ENCODE data around the gene THAP8. TPM values are rescaled to one million over a fixed set of nuclear protein-coding genes. Genes with fewer than 3 reads are reported as not detected.
A peak's percentile ranks its signal among the peaks of the same experiment; 100 is the strongest.

Gene THAP8
- total and polyA plus RNA-seq, 2 of the 4 experiments (the other 2 are of a cell fraction) = 1.8 to 5.9 TPM

- in situ Hi-C loops (cut with MboI; ENCODE audit: low sequenced_read_pairs) (no loop called here), dilution Hi-C loops (cut with HindIII; ENCODE audit: low sequenced_read_pairs, unreplicated experiment) (no loop called here)
- CTCF ChIA-PET = no interaction called here
These were observed 40.6 kb downstream of the THAP8 start for GRCh38 chr19:36013280-36014011.

More at GRCh38 chr19:36013280-36014011, 40.6 kb downstream of the THAP8 start:
- peak overlapping the region; percentile 53 for H3K4ac ChIP-seq (ENCODE audit: low read depth, low read length)
- no peak for ATAC-seq (ENCODE audit: low read depth)
- no peaks in the 10 kb centered on the region for H3K27me3 ChIP-seq (ENCODE audit: control insufficient read depth, insufficient read depth, low read length)
- no TSS peak for BruUV-seq (replicated peaks)
- TF ChIP-seq RAD21 (IDR thresholded peaks at IDR 0.05; ENCODE audit: low read length) = no peak
- no peak for TF ChIP-seq CEBPB (IDR thresholded peaks at IDR 0.05; ENCODE audit: low read depth, low read length)
- TF ChIP-seq MXI1 (IDR thresholded peaks at IDR 0.05; ENCODE audit: borderline replicate concordance, low read depth, low read length) = no peak
- no peak for TF ChIP-seq SMC3 (IDR thresholded peaks at IDR 0.05; ENCODE audit: low read depth, low read length)
- no peak for TF ChIP-seq POLR2A (IDR thresholded peaks at IDR 0.05; ENCODE audit: low read depth, low read length)
- TF ChIP-seq BHLHE40 (IDR thresholded peaks at IDR 0.05; ENCODE audit: low read depth, low read length) = no peak
- no peak for TF ChIP-seq MAZ (IDR thresholded peaks at IDR 0.05; ENCODE audit: borderline replicate concordance, low read depth, low read length)
- TF ChIP-seq USF2 (IDR thresholded peaks at IDR 0.05; ENCODE audit: low read depth, low read length) = no peak
- TF ChIP-seq RCOR1 (IDR thresholded peaks at IDR 0.05; ENCODE audit: insufficient replicate concordance, low read length) = no peak
- no peak for TF ChIP-seq RFX5 (IDR thresholded peaks at IDR 0.05; ENCODE audit: low read depth, low read length)
- intact Hi-C loops (cut with micrococcal nuclease) = loop anchor here (1.0 kb wide), 1 partner anchor 41 kb away; the partner anchor contains the start of genes THAP8 and WDR62
- H2BK15ac ChIP-seq (ENCODE audit: low read depth, low read length) = no peak overlapping the region
- H4K20me1 ChIP-seq (ENCODE audit: insufficient read depth, low read length) = no peaks in the 10 kb centered on the region
- peak overlapping the region; percentile 30 for H3K14ac ChIP-seq (replicated peaks; ENCODE audit: low read depth, low read length)
- H3K9me1 ChIP-seq (ENCODE audit: insufficient read depth, low read length) = peaks cover 6% of the 10 kb centered on the region
- no peaks in the 10 kb centered on the region for H3K9me3 ChIP-seq (ENCODE audit: control insufficient read depth, insufficient read depth, low read length)
- H3K9ac ChIP-seq (ENCODE audit: low read depth, low read length) = peak overlapping the region; percentile 84
- WGBS, 2 experiments (ENCODE audit: extremely low coverage in 2 of 2, insufficient read length in 1 of 2) = 20% methylated on average over 12 of the region's 15 CpGs; no CpG with 5 or more reads in 1 of the 2 experiments
- no peak for DNase-seq
- peak overlapping the region; percentile 98 for H3K4me2 ChIP-seq (ENCODE audit: low read depth, low read length)
- H3K56ac ChIP-seq (ENCODE audit: extremely low read depth, insufficient read depth, low read length) = peak overlapping the region; percentile 92; the same call in 1 of the 2 replicates
- 0 out of 2 replicates have a peak overlapping the region, but pooled peaks have one; percentile 13 for H4K91ac ChIP-seq (ENCODE audit: insufficient read depth, low read depth, low read length)
- peak overlapping the region; percentile 39; the same call in 1 of the 2 replicates for H3K23ac ChIP-seq (ENCODE audit: low read depth, low read length)
- H3K79me1 ChIP-seq (ENCODE audit: low read depth in 1 of 2, low read length in 2 of 2) = peaks cover 7 to 14% of the 10 kb centered on the region in 2 experiments; a peak in 3 of 4 replicates
- H2AK5ac ChIP-seq (ENCODE audit: low read depth, low read length) = peak overlapping the region; percentile 56
- no peak overlapping the region for H3K18ac ChIP-seq (ENCODE audit: low read depth, low read length)
- peaks cover 19% of the 10 kb centered on the region for H3K36me3 ChIP-seq (ENCODE audit: control insufficient read depth, insufficient read depth, low read length)
- peak overlapping the region; percentile 97 for H2AFZ ChIP-seq (replicated peaks; ENCODE audit: low read length, poor library complexity)
- H4K8ac ChIP-seq (ENCODE audit: low read depth in 2 of 2, low read length in 2 of 2) = peak overlapping the region; percentile 21 to 96; a peak in 3 of 4 replicates
- peak overlapping the region; percentile 84 for H2AK9ac ChIP-seq (replicated peaks; ENCODE audit: low read depth, low read length, poor library complexity)
- peaks cover 7% of the 10 kb centered on the region; the same call in 1 of the 2 replicates for H3K4me1 ChIP-seq (ENCODE audit: control insufficient read depth, insufficient read depth, low read length)
- no peak overlapping the region for H2BK20ac ChIP-seq (ENCODE audit: low read depth, low read length)
- peak overlapping the region; percentile 65; the same call in 1 of the 2 replicates for H4K5ac ChIP-seq (ENCODE audit: low read depth, low read length)
- POLR2A ChIA-PET (ENCODE audit: unreplicated experiment) = no interaction called here
- H3K4me3 ChIP-seq (ENCODE audit: insufficient read depth, low read depth, low read length) = peak overlapping the region; percentile 88
- H3K27ac ChIP-seq (ENCODE audit: insufficient read depth, low read length) = peak overlapping the region; percentile 73
- H2BK5ac ChIP-seq (ENCODE audit: low read depth, low read length, poor library complexity, severe bottlenecking) = peak overlapping the region; percentile 47
- H2BK120ac ChIP-seq (ENCODE audit: low read depth, low read length) = no peak overlapping the region
